ENCODE measurements around the gene RNF112. TPM values are rescaled to one million over a fixed set of nuclear protein-coding genes. Genes with fewer than 3 reads are reported as not detected.

The RNF112 gene
- total RNA-seq, 1 donor from 2014 or later, result 8.6 TPM

DNA sequence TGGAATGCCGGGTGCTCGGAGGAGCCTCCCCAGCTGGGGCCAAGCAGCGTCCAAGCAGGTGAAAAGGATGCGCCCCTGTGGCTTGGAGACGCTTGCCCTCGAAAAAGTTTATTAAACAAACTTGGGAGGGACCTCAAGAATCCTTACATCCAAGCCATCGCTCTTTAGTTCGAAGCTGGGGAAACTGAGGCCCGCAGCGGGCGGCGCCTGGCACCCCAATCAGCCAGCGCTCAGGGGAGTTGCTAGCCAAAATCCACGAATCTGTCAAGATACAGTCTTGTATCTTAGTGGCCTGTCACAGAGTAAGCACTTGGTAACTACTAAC is 48.0 kb upstream of the RNF112 start:
- TF ChIP-seq, protein P1, sequence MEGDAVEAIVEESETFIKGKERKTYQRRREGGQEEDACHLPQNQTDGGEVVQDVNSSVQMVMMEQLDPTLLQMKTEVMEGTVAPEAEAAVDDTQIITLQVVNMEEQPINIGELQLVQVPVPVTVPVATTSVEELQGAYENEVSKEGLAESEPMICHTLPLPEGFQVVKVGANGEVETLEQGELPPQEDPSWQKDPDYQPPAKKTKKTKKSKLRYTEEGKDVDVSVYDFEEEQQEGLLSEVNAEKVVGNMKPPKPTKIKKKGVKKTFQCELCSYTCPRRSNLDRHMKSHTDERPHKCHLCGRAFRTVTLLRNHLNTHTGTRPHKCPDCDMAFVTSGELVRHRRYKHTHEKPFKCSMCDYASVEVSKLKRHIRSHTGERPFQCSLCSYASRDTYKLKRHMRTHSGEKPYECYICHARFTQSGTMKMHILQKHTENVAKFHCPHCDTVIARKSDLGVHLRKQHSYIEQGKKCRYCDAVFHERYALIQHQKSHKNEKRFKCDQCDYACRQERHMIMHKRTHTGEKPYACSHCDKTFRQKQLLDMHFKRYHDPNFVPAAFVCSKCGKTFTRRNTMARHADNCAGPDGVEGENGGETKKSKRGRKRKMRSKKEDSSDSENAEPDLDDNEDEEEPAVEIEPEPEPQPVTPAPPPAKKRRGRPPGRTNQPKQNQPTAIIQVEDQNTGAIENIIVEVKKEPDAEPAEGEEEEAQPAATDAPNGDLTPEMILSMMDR (IDR thresholded peaks at IDR 0.05; ENCODE audit: partially characterized antibody, unreplicated experiment), result peak; percentile 56
- peaks cover 14% of the 10 kb centered on the region for H3K4me1 Mint-ChIP-seq (ENCODE audit: low read depth, unreplicated experiment)
- H3K36me3 Mint-ChIP-seq (ENCODE audit: unreplicated experiment), result no peaks in the 10 kb centered on the region
- peaks cover 2% of the 10 kb centered on the region for H3K9me3 Mint-ChIP-seq (ENCODE audit: unreplicated experiment)
- DNase-seq, result no peak
- H3K27ac Mint-ChIP-seq (ENCODE audit: unreplicated experiment), result no peak overlapping the region
- H3K27me3 Mint-ChIP-seq (ENCODE audit: unreplicated experiment), result peaks cover 8% of the 10 kb centered on the region
- H3K4me3 Mint-ChIP-seq (ENCODE audit: unreplicated experiment), result peak overlapping the region; percentile 90

DNA sequence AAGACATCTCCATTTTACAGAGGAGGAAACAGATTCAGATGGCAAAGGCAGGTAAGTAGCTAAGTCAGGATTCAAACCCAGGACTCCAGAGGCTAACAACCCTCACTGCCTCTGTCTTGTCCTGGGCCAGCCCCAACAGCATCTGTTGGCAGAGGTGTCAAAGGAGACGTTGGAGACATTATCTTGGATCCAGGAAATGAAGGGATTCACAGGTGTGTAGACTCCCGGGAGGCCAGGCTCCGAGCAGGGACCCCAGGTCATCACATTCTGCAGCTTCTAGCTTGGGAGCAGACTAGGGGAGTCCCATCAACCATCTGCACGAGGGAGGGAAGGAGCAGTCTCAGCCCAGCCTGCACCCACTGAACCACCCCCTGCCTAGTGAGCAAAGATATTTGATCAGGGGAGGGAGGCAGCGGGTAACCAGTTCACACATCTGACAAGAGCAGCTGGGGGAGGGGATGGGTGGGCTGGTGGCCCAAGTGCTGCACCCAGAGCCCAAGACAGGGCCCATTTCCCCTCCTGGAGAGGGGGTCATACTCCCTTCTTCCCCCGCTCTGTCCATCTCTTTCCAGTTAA is 47.5 kb upstream of the RNF112 start:
- Mint-ChIP-seq H3K27me3 (ENCODE audit: unreplicated experiment) (peaks cover 7% of the 10 kb centered on the region), H3K27ac (ENCODE audit: unreplicated experiment) (no peak overlapping the region), H3K4me1 (ENCODE audit: low read depth, unreplicated experiment) (peaks cover 9% of the 10 kb centered on the region), H3K36me3 (ENCODE audit: unreplicated experiment) (no peaks in the 10 kb centered on the region), H3K9me3 (ENCODE audit: unreplicated experiment) (peaks cover 2% of the 10 kb centered on the region), H3K4me3 (ENCODE audit: unreplicated experiment) (peak overlapping the region; percentile 90)
- TF ChIP-seq, protein P1 (IDR thresholded peaks at IDR 0.05; ENCODE audit: partially characterized antibody, unreplicated experiment), result no peak
- no peak for DNase-seq

DNA sequence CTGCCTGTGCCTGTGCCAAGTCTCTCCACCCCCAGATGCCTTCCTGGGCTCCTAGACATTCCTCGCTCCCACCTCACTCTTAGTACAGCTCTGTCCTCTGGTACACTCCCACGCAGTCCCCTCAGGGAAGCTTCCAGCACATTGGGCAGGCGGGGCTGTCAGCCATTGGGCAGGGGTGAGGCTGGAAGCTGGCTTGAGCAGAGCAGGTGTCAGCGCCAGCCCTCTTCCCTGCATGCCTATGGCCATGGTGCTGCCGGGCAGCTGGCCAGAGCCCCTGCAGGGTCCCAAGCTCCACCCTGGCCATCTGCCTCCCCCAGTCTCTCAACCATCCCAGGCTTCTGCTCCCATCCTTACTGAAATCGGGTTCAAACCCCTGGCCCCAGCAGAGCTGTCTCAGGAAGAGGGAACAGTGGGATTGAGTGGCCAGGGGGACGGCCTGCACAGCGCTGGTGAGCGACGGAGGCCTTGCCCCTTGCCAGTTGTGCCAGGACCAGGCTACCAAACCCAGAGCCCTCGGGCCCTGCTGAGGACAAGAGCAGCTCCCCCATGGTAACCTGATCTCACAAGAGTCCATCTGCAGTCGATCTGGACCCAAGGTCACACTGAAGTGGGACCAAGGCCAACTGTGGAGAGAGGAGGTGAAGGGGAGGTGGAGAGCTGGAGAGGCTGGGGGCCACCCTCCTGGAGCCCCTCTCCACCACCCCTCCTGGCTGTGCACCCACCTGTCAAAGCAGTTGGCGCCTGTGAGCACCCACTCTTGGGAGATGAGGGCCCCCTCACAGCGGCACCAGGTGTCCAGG is 46.1 kb upstream of the RNF112 start:
- peaks cover 7% of the 10 kb centered on the region for H3K27me3 Mint-ChIP-seq (ENCODE audit: unreplicated experiment)
- H3K4me3 Mint-ChIP-seq (ENCODE audit: unreplicated experiment), result no peak overlapping the region
- peak; percentile 47 for DNase-seq
- no peak overlapping the region for H3K27ac Mint-ChIP-seq (ENCODE audit: unreplicated experiment)
- no peaks in the 10 kb centered on the region for H3K36me3 Mint-ChIP-seq (ENCODE audit: unreplicated experiment)
- H3K9me3 Mint-ChIP-seq (ENCODE audit: unreplicated experiment), result peaks cover 2% of the 10 kb centered on the region
- TF ChIP-seq, protein P1 (IDR thresholded peaks at IDR 0.05; ENCODE audit: partially characterized antibody, unreplicated experiment), result no peak
- peaks cover 9% of the 10 kb centered on the region for H3K4me1 Mint-ChIP-seq (ENCODE audit: low read depth, unreplicated experiment)

DNA sequence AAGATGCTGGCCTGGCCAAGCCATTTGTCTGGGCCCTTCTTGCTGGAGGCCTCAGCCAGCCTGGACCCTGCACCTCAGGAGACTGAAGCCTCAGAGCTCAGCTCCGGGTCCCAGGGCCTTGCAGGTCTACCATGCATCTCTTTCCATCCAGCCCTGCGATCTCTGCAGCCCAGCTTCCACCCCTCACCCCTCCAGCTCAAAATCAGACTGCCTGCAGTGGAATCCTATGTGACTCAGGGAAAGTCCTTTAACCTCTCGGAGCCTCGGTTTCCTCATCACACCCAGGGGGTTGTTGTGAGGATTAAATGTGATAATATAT is 45.6 kb upstream of the RNF112 start:
- Mint-ChIP-seq H3K36me3 (ENCODE audit: unreplicated experiment) (no peaks in the 10 kb centered on the region), H3K9me3 (ENCODE audit: unreplicated experiment) (peaks cover 5% of the 10 kb centered on the region), H3K27ac (ENCODE audit: unreplicated experiment) (no peak overlapping the region), H3K27me3 (ENCODE audit: unreplicated experiment) (peaks cover 7% of the 10 kb centered on the region), H3K4me1 (ENCODE audit: low read depth, unreplicated experiment) (peaks cover 13% of the 10 kb centered on the region), H3K4me3 (ENCODE audit: unreplicated experiment) (no peak overlapping the region)
- DNase-seq, result no peak
- TF ChIP-seq, protein P1 (IDR thresholded peaks at IDR 0.05; ENCODE audit: partially characterized antibody, unreplicated experiment), result no peak
